Measurements from ENCODE around the gene PRDX2.

PRDX2 gene

GRCh38 chr19:12792051-12792852 lies 9.3 kb downstream of the PRDX2 start:
- TF ChIP-seq ZNF274 (IDR thresholded peaks at IDR 0.05; ENCODE audit: low read depth, low read length) = no peak
- H3K4me3 ChIP-seq (ENCODE audit: low read length) = peak overlapping the region; percentile 85

- peak within 1 kb of the TSS; percentile 85 for H3K4me3 ChIP-seq (ENCODE audit: low read length)
Measured at GRCh38 chr19:12791345-12792050, 10.1 kb downstream of the PRDX2 start, which contains the start of gene JUNB. Gene JUNB, plus strand, starts transcription at chr19:12791486. Its CDS starts 286 bp downstream, at chr19:12791772.

GRCh38 chr19:12790628-12791344 lies 10.8 kb downstream of the PRDX2 start:
- H3K4me3 ChIP-seq (ENCODE audit: low read length) = peak overlapping the region; percentile 31; the same call in 1 of the 2 replicates
- TF ChIP-seq ZNF274 (IDR thresholded peaks at IDR 0.05; ENCODE audit: low read depth, low read length) = no peak

More at GRCh38 chr19:12791345-12792050, 10.1 kb downstream of the PRDX2 start, which contains the start of gene JUNB:
- no peak for TF ChIP-seq ZNF274 (IDR thresholded peaks at IDR 0.05; ENCODE audit: low read depth, low read length)

- H3K4me3 ChIP-seq (ENCODE audit: low read length) = peak overlapping the region; percentile 31; the same call in 1 of the 2 replicates
- TF ChIP-seq ZNF274 (IDR thresholded peaks at IDR 0.05; ENCODE audit: low read depth, low read length) = no peak
Measured at GRCh38 chr19:12789904-12790619, 11.5 kb downstream of the PRDX2 start.

GRCh38 chr19:12789098-12789903 lies 12.3 kb downstream of the PRDX2 start:
- TF ChIP-seq ZNF274 (IDR thresholded peaks at IDR 0.05; ENCODE audit: low read depth, low read length) = no peak
- peak overlapping the region; percentile 51; the same call in 1 of the 2 replicates for H3K4me3 ChIP-seq (ENCODE audit: low read length)

GRCh38 chr19:12788682-12789097 lies 12.9 kb downstream of the PRDX2 start:
- H3K4me3 ChIP-seq (ENCODE audit: low read length) = peak overlapping the region; percentile 51; the same call in 1 of the 2 replicates
- TF ChIP-seq ZNF274 (IDR thresholded peaks at IDR 0.05; ENCODE audit: low read depth, low read length) = no peak

GRCh38 chr19:12788042-12788681 lies 13.4 kb downstream of the PRDX2 start:
- peak overlapping the region; percentile 51; the same call in 1 of the 2 replicates for H3K4me3 ChIP-seq (ENCODE audit: low read length)
- TF ChIP-seq ZNF274 (IDR thresholded peaks at IDR 0.05; ENCODE audit: low read depth, low read length) = no peak

- TF ChIP-seq ZNF274 (IDR thresholded peaks at IDR 0.05; ENCODE audit: low read depth, low read length) = no peak
- H3K4me3 ChIP-seq (ENCODE audit: low read length) = no peak overlapping the region
Measured at GRCh38 chr19:12787458-12787857, 14.1 kb downstream of the PRDX2 start.

- TF ChIP-seq ZNF274 (IDR thresholded peaks at IDR 0.05; ENCODE audit: low read depth, low read length) = no peak
Measured at GRCh38 chr19:12786952-12787351, 14.6 kb downstream of the PRDX2 start.

GRCh38 chr19:12786141-12786870 lies 15.3 kb downstream of the PRDX2 start:
- H3K4me3 ChIP-seq (ENCODE audit: low read length) = no peak overlapping the region
- no peak for TF ChIP-seq ZNF274 (IDR thresholded peaks at IDR 0.05; ENCODE audit: low read depth, low read length)

More at GRCh38 chr19:12786952-12787351, 14.6 kb downstream of the PRDX2 start:
- H3K4me3 ChIP-seq (ENCODE audit: low read length) = no peak overlapping the region

- no peak overlapping the region for H3K4me3 ChIP-seq (ENCODE audit: low read length)
- TF ChIP-seq ZNF274 (IDR thresholded peaks at IDR 0.05; ENCODE audit: low read depth, low read length) = no peak
Measured at GRCh38 chr19:12785431-12786031, 16.1 kb downstream of the PRDX2 start.

All from GM08714 (cell line).